Measurements from ENCODE around the gene SHROOM1.

The SHROOM1 gene

GRCh38 chr5:132816554-132816953 is 13.9 kb downstream of the SHROOM1 start:
- TF ChIP-seq CTCF (IDR thresholded peaks at IDR 0.05; ENCODE audit: extremely low read depth, missing control alignments) = no peak
- no peak for DNase-seq (ENCODE audit: low spot score)

- DNase-seq (ENCODE audit: low spot score) = no peak
- TF ChIP-seq CTCF (IDR thresholded peaks at IDR 0.05; ENCODE audit: extremely low read depth, missing control alignments) = no peak
Measured at GRCh38 chr5:132816083-132816482, 14.4 kb downstream of the SHROOM1 start.

- no peak for DNase-seq (ENCODE audit: low spot score)
Measured at GRCh38 chr5:132815454-132815853, 15.0 kb downstream of the SHROOM1 start.

GRCh38 chr5:132814503-132815294 is 15.7 kb downstream of the SHROOM1 start:
- DNase-seq (ENCODE audit: low spot score) = no peak
- TF ChIP-seq CTCF (IDR thresholded peaks at IDR 0.05; ENCODE audit: extremely low read depth, missing control alignments) = no peak

More at GRCh38 chr5:132815454-132815853, 15.0 kb downstream of the SHROOM1 start:
- no peak for TF ChIP-seq CTCF (IDR thresholded peaks at IDR 0.05; ENCODE audit: extremely low read depth, missing control alignments)

- no peak for TF ChIP-seq CTCF (IDR thresholded peaks at IDR 0.05; ENCODE audit: extremely low read depth, missing control alignments)
- peak; percentile 79 for DNase-seq (ENCODE audit: low spot score)
Measured at GRCh38 chr5:132813599-132814502, 16.6 kb downstream of the SHROOM1 start.

- DNase-seq (ENCODE audit: low spot score) = no peak
- TF ChIP-seq CTCF (IDR thresholded peaks at IDR 0.05; ENCODE audit: extremely low read depth, missing control alignments) = no peak
Measured at GRCh38 chr5:132812781-132813598, 17.5 kb downstream of the SHROOM1 start, which contains the start of gene SOWAHA. SOWAHA (plus strand) TSS chr5:132813302; CDS start chr5:132813622, 320 bp downstream.

Measured in GM20000 (cell line).